HPDE6-E6E7 (cell line): ENCODE measurements around the gene SLC22A3.
"Not testable (repeated sequence)": the region's sequence is repeated elsewhere in the genome, so short reads cannot be mapped to it uniquely, and the experiment has no call there.

Experiments used
- DNase-seq: peaks from one replicate; pipeline ENCODE4 v3.0.0; 2011; ENCODE audit warnings: missing footprints; ENCODE audit errors: extremely low spot score

Gene SLC22A3

DNA sequence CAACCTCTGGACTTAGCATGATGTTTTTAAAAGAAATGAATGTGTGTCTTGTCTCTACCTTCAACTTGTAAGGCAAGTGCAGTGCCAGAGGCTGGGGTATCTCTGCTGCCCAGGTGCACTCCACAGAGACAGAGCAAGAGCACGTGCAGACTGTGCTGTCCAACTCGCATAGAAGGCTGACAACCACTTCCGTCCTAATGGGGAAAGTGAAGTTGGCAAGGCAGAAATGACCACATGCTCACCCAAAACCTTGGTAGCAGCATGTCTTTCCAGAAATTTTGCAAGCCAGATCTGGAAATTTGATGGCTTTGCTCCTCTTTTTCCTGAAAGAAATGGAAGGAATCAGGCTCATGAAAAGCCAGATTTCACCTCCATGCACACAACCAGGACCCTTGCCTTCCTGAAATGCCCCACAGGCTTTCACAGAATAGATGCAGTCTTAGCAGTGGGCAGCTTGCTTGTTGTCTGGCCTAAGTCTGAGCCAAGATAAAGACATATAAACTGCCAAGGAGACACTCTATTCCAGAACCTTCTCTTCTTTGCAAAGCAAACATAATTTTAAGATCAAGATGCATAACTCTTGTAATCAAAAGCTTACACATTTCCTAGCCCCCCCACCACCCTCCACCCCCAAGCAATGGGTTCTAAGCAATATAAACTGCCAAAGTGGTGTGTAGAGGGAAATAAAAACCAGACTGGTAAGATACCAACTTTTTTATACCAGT, 26.8 kb downstream of the SLC22A3 start:
- no peak for DNase-seq

DNA sequence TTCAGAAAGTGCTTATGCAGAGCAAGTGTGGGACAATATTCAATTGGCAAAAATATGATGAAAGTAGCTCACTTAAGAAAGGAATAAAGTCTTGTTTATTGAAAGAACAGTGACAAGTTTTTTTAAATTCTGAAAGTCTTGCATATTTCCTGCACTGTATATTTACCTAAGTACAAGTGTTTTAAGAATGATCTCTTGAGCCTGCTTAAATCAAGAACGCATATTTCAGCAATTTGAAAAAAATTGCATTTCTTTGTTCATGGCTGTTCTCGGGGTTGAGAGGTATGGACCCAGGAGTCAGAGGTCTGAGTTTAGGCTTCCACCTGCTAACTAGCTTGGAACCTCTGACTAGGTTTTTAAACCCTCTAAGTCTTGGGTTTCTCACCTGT, 27.4 kb downstream of the SLC22A3 start:
- DNase-seq: no peak

DNA sequence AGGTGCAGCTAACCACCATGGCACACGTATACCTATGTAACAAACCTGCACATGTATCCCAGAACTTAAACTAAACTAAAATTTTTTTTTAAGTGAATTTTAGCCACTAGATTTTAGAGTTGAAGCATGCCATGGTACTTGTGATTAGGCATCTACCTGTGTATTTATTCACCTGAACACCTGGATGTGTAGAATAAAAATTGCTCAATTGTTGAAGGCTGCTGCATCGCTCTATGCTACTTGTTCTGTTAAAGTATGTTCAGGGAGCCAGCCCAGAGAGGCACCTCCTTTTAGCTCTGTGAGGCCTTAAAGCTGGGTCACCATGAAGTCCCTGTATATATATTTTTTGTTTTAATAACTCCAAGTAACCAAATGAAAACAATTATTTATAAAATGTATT, 28.3 kb downstream of the SLC22A3 start:
- DNase-seq: no peak

DNA sequence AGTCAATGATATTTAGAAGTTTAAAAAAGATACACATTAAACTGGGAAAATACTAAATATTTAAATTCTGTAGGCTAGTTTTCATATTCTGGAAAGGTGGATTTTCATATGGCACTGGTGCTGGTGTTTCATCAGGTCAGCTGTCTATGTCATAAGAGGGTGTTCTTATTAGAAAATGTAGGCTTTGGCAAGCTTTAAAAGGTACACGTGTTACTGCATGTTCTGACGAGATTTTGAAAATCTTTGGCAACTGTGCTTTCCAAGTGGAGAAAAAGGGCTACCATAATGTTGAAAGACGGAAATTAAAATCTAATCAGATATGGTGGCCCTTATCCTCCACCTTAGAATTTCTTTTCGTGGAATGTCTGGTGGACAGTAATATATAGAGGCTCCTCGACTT, 30.0 kb downstream of the SLC22A3 start:
- DNase-seq: no peak

DNA sequence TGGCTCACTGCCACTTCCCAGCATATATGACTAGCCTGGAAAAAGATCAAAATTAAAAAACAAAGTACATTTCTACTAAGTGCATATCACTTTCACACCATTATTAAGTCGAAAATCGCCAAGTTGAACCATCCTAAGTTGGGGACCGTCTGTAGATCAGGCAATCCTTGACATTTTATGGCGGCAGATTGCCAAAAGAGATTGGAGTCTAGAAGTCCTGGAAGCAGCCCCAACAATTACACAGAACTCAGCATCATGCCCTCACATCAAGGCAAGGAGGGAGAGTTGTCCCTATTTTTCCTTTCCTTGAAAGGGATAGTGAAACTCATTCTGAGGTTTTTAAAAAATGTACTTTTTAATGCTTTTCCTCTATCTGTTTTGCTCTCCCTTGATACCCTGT, 30.7 kb downstream of the SLC22A3 start:
- DNase-seq: no peak

DNA sequence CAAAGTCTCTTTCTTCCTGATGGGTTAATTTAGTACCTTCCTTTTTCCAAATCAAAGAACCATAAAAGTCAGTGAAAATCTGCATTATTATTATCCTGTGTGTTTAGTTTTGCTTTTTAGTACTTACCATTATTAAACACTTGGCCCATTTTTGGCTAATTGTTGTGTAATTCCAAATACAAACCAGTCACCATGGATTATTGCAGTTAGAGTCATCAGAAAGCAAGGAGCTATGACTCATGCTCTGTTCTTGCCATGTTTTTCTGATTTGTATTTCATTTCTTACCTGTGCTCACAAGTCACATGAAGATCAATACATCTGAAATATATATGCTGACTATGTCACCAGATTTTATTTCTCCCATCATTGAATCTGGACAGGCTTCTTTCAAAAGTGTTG, 31.3 kb downstream of the SLC22A3 start:
- peak; percentile 54 for DNase-seq

DNA sequence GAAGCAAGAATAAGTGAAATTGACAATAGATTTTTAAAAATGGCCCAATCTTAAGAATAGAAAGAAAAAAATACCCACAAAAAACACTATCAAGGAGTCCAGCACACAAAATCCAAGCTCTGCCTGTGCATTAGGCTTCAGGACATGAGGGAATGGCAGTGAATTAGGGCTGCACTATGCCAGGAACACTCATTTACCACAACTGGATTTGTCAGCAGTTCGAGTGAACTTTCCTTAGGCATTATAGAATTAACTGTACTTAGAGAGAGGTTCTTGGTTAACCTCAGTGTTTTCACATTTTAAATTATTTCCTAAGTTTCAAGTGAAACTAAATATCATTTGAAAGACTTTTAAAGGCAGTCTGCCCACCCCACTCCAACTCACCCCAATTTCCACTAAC, 34.8 kb downstream of the SLC22A3 start:
- DNase-seq: no peak

DNA sequence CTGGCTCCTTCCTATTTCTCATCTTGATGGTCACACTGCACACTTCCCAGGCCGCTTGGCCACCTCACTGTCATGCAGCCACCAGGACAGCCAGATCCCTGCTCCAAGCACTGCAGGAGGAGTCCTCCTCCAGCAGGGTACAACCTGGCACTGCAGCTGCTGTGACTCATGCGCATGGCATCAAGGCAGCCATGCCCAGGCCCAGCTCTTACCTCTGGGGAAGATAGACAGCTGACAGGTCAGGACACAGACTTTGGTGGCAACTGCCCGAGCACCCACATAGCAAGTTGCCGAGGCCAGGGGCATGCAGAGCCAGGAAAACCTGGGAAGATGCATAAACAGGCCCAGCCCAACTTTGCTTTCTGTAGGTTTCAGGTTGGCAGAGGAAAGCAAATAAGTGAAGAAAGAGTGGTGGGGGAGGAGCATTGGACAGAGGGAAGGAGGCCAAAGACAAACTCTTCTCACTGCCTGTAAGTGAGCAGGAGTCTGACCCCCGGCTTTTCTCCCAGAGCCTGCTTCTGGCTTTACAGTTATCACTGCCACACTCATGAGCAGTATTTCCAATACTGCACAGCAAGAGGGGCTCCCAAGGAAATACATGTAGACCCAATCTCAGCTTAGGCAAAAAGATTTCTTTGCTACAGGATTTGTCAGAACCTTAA, 38.8 kb downstream of the SLC22A3 start:
- peak; percentile 74 for DNase-seq

DNA sequence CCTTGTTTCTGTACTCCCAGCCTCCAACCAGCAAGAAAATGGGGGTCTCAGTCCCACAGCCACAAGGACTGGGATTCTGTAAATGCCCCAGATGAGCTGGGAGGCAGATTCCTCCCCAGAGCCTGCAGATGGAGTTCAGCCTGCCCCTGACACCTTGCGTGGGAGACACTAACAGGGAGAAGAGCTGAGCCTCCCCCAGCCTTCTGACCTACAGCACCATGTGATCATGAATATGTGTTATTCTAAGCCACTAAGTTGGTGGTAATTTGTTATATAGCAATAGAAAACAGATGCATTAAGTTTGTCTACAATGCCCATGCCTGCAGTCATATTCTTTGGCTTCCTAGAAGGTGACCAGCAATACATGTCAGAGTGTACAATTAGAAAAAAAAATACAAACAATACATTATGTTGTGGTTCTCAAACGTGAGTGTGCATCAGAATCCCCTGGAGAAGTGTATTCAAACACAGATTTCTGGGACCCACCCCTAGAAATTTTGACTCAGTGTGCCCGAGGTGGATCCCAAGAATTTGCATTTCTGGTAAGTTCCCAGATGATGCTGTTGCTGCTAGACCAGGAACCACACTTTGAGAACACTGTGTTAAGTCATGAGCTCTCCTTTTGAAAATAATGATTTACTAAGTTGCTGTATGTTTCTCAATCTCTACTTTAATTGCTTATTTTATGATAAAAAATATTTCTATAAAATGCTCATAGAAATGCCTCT, 39.9 kb downstream of the SLC22A3 start:
- DNase-seq: no peak

DNA sequence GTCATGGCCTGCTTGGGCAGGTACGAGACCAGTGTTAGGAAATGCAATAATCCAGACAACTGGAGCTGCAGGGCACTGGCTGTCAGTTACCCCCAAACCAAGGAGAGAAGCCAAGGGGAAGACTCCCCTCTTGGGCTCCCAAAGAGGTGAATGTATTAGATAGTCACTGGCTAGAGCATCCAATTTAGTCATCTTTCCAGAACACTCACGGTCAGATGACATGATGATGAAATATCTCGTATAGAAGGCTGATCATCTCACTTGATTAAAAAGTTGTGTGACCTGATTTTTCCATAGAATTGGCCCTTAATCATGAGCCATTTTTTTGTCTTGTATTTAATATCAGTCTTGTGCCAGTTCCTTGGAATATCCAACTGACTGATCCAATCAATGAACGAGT, 40.7 kb downstream of the SLC22A3 start:
- no peak for DNase-seq

DNA sequence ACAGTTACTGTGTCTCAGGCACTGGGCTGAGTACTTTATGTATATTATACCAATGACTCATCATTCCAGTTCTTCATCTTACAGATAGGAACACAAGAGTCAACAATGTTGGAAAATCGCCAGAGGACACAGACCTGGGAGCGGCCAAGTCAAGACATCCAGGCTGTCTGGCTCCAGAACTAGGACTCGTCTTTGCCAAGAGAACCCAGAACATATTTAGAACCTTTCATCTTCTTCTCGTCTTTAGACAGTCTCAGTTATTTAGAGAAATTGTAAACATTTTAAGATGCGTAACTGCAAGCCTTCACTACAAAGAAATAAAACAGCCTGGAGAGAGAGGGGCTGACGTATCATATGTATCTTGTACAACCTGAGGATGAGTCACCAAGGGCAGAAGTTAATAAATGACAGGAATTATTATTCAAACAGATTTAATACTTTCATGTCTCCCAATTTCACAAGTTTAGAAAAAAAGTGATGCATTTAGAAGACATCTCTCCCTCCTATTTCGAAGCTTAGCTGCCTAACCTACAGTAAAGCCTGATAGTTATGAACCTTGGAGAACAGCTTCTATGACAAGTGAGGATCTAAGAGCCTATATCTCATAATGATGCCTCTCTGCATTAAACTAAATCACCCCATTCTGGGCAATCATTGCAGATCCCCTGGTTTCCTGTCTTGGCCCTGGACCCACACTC, 43.4 kb downstream of the SLC22A3 start:
- peak; percentile 76 for DNase-seq

DNA sequence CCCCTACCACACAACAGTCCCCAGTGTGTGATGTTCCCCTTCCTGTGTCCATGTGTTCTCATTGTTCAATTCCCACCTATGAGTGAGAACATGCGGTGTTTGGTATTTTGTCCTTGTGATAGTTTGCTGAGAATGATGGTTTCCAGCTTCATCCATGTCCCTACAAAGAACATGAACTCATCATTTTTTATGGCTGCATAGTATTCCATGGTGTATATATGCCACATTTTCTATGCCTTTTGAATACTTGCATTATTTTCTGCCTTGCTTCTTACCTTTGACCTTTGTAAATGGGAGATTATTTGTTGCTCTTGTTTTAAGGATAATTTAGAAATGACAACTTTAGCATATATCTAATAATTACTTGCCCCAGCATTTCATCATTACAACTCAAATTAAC, 45.3 kb downstream of the SLC22A3 start:
- DNase-seq: not testable (repeated sequence)

DNA sequence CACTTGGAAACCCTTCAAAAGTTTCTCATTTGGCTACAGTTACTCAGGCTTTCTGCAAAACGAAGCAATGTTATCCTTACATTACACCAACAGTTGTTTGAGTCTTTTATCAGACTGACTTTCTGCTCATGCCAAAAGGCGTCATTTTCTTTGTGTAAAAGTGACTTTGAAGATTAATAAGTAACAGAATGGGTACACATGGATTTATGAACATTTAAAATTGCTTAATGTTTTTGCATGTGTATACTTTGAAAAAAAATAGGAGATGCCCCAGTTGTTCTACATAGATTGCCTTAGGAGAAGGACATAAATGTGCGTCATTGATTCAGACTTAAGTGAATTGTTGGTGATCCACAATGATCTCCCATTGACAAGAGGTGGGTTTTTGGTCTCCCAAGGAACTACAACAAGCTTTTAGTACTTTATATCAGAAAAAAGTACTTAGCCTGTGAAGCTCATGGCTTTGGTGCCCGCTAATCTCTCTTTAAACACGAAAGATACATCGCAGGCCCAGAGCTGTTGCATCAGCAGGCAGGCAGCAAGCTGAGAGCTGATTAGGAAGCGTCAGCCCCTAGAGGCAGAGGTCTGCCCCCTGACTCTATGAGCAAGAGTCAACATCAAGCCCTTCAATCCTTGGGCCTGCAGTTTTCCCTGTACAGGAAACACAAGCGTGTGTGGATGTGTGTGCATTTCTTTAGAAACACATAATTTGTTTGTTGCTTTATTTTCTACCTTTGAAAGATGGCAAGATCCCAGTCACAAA, 45.9 kb downstream of the SLC22A3 start:
- DNase-seq: no peak

DNA sequence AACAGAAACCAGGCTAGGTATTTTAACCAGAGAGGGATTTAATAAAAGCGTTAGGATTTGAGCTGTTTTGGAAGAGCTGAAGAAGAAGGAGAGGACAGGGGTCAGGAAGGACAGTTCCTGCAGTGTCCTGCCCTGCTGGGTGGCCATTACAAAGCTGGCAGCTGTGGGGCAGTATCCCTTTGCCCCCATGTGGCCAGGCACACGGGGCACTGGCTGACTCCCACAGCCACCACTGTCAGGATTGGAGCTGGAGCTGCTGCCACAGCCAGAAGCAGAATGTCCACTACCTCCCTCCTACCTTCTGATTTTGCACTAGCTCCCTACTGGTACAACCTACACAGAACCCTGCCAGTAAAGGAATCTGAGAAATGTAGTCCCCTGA, 46.5 kb downstream of the SLC22A3 start:
- no peak for DNase-seq

DNA sequence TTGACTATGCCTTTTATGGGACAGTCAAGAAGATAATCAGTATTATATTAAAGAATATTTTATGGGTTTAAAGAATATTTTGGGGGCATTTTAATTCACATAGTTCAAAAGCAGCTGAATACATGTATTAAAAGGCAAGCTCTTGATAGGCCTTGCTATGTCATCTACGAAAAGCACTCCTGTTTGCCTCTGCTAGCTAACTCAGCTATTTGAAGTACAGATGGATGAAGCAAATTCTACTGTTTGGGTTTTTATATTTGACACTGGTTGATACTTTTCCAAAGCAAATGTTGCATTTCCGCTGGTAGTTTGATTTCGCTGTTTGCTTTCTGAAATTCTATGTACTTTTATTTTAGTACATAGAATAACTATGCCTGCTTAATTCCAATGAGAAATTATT, 47.0 kb downstream of the SLC22A3 start:
- no peak for DNase-seq

DNA sequence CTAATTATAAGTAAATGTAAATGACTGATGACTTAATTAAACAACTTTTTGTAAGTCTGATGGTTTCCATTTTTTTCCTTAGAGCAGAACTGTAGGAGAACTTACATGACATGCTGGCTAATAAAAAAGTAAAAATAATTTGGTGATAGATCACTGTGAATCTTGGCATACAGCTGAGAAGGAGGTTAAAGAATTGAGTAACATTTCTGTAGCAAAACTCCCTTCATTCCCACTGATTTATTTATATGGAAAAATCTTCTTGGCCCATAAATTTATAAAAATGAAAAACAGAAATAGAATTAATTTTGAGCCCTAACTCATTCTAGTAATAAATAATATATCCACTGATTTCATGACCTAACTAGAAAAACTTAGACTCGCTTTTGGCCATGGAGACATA, 48.1 kb downstream of the SLC22A3 start:
- no peak for DNase-seq

DNA sequence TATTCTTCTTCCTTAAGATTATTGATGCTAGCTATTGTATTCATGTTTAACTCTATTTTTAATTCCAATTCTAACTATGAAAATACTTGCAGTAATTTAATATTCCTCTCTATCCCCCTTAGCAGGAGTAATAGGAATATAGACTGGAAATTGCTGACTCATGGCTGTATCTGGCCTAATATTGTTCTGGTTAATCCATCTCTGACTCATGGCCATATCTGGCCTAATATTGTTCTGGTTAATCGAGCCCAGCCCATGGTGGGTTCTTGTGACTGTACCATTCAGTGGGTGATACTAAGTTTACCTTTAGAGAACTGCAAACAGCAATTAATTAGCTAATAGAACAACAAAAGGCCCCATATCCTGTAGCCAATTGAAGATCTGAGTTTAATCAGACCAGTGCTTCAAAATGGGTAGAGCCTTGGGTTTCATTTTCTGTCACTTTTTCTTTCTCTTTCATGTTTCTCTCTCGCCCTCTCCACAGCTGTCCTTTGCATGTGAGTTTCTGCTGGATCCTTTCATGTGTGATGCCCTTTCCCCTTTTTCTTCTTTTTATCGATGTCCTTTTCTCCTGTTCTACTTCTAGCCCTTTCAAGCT, 50.6 kb downstream of the SLC22A3 start:
- DNase-seq: no peak

DNA sequence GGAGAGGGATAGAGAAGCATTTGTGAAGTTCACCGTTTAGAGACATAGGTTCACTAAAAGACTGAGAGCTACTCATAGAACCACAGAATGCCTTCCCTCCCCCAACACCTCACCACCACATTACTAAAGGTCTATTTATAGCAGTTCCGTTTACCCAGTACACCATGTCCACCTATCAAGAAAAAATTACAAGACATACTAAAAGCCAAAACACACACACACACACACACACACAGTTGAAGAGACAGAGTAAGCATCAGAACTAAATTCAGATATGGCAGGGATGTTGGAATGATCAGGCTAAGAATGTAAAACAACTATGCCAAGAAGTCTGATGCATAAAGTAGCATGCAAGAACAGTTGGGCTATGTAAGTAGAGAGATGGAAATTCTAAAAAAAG, 52.3 kb downstream of the SLC22A3 start:
- no peak for DNase-seq

DNA sequence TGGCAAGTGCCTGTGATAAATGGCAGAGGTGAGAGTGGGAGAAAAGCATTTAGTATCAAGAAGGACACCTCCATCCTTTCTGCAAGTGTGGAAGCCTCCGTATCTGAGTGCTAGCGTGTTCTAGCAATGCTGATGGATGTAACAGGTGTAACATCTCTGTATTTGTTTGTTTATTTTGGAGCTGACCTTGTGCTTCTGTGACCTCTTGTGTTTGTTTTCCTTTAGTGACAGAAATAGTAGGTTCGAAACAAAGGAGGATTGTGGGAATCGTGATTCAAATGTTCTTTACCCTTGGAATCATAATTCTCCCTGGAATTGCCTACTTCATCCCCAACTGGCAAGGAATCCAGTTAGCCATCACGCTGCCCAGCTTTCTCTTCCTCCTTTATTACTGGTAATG, 60.4 kb downstream of the SLC22A3 start:
- no peak for DNase-seq

DNA sequence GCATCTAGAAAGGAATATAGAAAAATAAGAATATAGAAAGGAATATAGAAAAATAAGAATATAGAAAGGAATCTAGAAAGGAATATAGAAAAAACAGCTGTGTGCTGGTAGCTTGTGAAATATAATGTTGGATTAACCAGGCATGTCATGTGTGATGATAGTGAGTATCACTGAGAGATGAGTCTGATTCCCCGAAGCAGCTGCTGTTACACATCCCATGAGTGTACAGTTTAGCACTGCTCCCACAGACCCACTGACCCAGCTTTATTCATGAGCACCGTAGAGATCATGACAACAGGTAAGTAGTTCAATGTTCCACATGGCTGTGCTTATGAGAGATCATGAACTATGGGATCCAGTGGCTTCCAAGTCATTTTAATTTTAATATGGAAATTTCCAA, 64.8 kb downstream of the SLC22A3 start:
- DNase-seq: no peak

DNA sequence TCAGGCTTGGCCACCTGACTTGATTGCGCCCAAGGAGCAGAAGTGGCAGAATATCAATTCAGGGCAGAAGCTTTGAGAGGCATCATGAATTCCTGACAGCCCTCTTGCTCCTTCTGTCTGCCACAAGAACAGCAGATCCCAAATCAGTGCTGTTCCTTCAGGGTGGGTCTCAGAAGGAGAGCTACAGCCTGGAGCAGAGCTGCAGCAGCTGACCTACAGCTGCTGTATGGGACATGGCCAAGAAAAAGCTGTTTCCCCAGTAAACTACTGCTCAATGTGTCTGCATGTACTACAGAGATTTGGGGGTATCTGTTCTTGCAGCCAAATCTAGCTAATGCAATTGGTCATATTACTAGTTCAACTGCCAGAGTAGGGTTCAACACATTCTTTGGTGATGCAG, 69.0 kb downstream of the SLC22A3 start:
- no peak for DNase-seq
